ENCODE results near the gene RAB8B. TPM values are rescaled to one million over a fixed set of nuclear protein-coding genes. Genes with fewer than 3 reads are reported as not detected.

RAB8B gene
- total and polyA plus RNA-seq, 2 of the 13 experiments (the other 11 are each of a cell fraction or from before 2014, with no cell fraction given), result 6.8 to 14.2 TPM

DNA sequence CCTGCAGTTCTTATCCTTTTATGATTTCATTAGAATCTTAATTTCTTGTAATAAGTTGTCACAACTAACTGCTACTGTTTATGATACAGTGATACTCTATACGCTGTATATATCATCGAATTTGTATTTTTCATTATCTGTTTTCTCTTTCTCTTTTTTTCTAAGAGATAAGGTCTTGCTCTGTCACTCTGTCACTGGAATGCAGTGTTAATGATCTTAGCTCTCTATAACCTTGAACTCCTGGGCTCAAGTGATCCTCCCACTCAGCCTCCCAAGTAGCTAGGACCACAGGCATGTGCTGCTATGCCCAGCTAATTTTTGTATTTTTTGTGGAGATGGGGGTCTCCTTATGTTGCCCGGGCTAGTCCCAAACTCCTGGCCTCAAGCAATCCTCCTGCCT is 102.8 kb downstream of the RAB8B start:
- TF ChIP-seq ZNF350 (CRISPR knock-in tag; IDR thresholded peaks at IDR 0.05; ENCODE audit: borderline replicate concordance, low read depth) (no peak), ZNF335 (CRISPR knock-in tag; IDR thresholded peaks at IDR 0.05) (no peak), ZFY (CRISPR knock-in tag; IDR thresholded peaks at IDR 0.05) (no peak), RXRA (CRISPR knock-in tag; IDR thresholded peaks at IDR 0.05) (no peak), ZNF737 (CRISPR knock-in tag; IDR thresholded peaks at IDR 0.05; ENCODE audit: borderline replicate concordance) (no peak), ZNF687 (CRISPR knock-in tag; IDR thresholded peaks at IDR 0.05) (no peak)
- TF ChIP-seq, protein P1, sequence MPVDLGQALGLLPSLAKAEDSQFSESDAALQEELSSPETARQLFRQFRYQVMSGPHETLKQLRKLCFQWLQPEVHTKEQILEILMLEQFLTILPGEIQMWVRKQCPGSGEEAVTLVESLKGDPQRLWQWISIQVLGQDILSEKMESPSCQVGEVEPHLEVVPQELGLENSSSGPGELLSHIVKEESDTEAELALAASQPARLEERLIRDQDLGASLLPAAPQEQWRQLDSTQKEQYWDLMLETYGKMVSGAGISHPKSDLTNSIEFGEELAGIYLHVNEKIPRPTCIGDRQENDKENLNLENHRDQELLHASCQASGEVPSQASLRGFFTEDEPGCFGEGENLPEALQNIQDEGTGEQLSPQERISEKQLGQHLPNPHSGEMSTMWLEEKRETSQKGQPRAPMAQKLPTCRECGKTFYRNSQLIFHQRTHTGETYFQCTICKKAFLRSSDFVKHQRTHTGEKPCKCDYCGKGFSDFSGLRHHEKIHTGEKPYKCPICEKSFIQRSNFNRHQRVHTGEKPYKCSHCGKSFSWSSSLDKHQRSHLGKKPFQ (CRISPR knock-in tag; IDR thresholded peaks at IDR 0.05; ENCODE audit: insufficient replicate concordance), result no peak
- no TSS peak for BruUV-seq (replicated peaks)
- Histone ChIP-seq H3K79me2 (ENCODE audit: insufficient read depth, low read length) (no peaks in the 10 kb centered on the region), H3K27ac (ENCODE audit: extremely low read length, insufficient read depth, low read length) (no peak overlapping the region), H3K4me3 (replicated peaks in 1 of 3; ENCODE audit: insufficient read depth in 1 of 3, low read depth in 2 of 3, low read length in 3 of 3) (no peak overlapping the region), H4K20me1 (ENCODE audit: insufficient read depth, low read length) (no peaks in the 10 kb centered on the region), H3K27me3 (ENCODE audit: control insufficient read depth in 1 of 2, insufficient read depth in 2 of 2, low read length in 2 of 2) (no peaks in the 10 kb centered on the region), H3K36me3 (replicated peaks in 1 of 2; ENCODE audit: control insufficient read depth in 1 of 2, insufficient read depth in 2 of 2, low read length in 2 of 2) (no peaks in the 10 kb centered on the region), H3K4me2 (ENCODE audit: low read depth, low read length) (no peak overlapping the region), H3K9ac (ENCODE audit: insufficient read depth, low read depth, low read length) (no peak overlapping the region), H3K4me1 (ENCODE audit: insufficient read depth, low read length) (peaks cover 25% of the 10 kb centered on the region), H3K9me3 (ENCODE audit: low read length) (no peaks in the 10 kb centered on the region), H2AFZ (ENCODE audit: low read length) (no peak overlapping the region)
- no peak for FAIRE-seq
- ChIA-PET CTCF (ENCODE audit: low intra/inter-chr PET ratio, low total read pairs) (no interaction called here), POLR2A (interaction anchor here (0.6 to 1.5 kb wide), 2 partner anchors 36 to 136 kb away, joined by 3 read pairs; no protein-coding TSS in a partner anchor)
- ATAC-seq, result no peak
- 53% methylated on average over 3 of the region's 3 CpGs for WGBS (ENCODE audit: low lambda C conversion rate)
- in situ Hi-C loops (cut with HindIII; ENCODE audit: extremely low pct_ligation_motif_present, low pct_unique_long_range_greater_than_20kb), result loop anchor here (25.0 kb wide), 1 partner anchor 270 kb away; no protein-coding TSS in a partner anchor
- intact Hi-C loops (cut with micrococcal nuclease; ENCODE audit: unreplicated experiment), result loop anchor here (5.0 kb wide), 1 partner anchor 305 kb away; the partner anchor contains the start of gene FBXL22
- DNase-seq (ENCODE audit: low spot score), result no peak

Measured in HepG2 (cell line).